NCI-H146 (cell line): ENCODE data around the gene WNT2.

Experiments used
- DNase-seq: peaks from one replicate; lab custom pipeline; 2025; lab: John Stamatoyannopoulos, UW

Gene WNT2

DNA sequence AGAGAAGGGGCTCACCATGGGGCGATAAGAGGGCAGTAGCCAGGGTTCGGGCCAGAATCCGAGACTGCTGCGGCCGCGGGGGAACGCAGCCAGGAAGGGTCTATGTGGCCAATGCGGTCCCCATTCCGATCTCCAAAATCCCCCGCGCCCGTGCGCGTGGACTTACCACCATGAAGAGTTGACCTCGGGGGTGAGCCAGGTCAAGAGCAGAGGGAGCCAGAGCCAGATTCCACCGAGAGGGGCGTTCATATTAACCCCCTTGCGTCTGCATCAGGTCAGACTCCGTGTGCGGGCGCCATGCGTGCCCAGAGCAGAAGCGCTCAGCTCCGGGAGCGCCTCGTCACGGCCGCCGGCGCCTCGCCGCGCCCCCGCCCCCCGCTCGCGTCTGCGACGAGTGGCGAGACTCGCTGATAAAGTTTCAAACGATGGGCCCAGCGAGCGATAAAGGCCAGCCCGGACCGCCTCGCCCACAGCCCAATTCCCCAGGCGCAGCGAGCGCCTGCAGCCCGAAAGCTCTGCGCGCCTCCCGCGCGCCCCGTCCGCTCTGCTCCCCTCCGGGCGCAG is at the start of gene WNT2:
TSS of gene WNT2 (minus strand) at position 318 of the 564 bp plus-strand sequence. CDS start at position 249, 69 bp downstream.
- no peak for DNase-seq

GRCh38 chr7:117372073-117372472 is 49.2 kb upstream of the WNT2 start:
- no peak for DNase-seq

DNA sequence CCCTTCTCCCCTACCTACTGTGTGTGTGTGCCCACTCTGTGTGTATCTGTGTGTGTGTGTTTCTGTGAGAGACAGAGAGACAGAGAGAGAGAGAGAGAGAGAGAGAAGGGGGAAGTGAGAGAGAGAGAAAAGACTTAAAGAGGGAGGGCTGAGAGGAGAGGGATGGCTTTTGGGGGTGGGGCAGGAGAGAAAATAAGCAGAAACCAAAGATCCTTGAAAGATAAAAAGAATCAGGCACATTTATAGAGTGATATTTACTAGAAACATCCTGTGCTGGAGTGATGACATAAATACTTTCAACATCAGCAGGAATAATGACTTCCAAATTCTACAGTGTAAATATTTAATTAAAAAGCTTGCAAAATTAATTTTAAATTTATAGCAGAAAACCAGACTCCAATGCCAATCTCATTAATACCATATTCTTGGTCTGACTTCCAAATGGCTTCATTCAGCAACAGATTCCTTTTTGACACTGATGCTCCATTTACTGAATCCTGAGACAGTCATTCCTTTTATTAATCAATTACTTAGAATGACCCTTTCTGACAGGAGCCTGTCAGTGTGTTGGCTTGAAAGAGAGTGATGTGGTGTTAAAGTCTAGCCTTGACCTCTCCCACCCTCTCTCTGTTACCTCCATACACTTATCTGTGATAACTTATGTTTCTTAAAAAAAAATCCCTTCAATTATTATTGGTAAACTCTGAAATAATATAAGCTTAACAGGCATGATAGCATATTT is 41.7 kb upstream of the WNT2 start:
- no peak for DNase-seq

GRCh38 chr7:117362294-117362888 is 39.5 kb upstream of the WNT2 start:
- no peak for DNase-seq

DNA sequence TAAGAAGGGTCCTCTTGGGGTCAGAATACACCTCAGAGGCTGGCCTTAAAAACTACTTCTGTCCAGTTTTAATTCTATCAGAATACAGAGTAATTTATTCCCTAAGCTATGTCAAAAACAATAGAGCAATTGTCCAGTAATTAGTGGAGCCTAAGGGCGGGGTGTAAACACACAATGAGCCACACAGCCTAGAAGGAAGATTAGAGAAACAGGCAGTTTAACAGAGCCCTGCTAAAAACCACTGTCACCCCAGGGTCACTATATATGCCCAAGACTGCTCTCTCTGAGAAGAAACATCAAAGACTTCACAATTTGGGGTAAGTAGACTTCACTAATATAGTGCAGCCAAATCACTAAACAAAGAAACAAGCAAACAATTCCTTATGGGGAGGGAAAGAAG is 27.2 kb upstream of the WNT2 start:
- DNase-seq = no peak

- no peak for DNase-seq
Measured at GRCh38 chr7:117349570-117349969, 26.7 kb upstream of the WNT2 start.

GRCh38 chr7:117347962-117348672 is 25.3 kb upstream of the WNT2 start:
- no peak for DNase-seq

GRCh38 chr7:117347480-117347879 is 24.6 kb upstream of the WNT2 start:
- no peak for DNase-seq

GRCh38 chr7:117346161-117346560 is 23.3 kb upstream of the WNT2 start:
- DNase-seq = no peak

GRCh38 chr7:117338020-117338419 is 15.2 kb upstream of the WNT2 start:
- DNase-seq = no peak

DNA sequence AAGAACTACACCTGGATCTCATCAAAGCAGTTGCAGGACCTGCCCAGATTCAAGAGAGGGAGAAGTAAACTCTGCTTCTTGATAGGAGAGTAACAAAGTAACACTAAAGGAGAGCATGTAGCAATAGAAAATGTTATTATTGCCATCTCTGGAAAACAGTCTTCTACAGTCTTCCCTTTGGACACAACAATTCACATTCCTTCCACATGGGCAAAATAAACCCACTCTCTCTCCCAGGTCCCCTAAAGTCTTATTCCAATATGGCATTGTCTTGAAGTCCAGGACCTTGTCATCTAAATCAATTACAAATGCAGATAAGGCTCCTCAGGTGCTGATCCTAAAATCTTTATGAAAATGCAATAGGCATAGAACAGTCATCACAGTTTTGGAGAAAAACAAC is 10.3 kb upstream of the WNT2 start:
- no peak for DNase-seq

DNA sequence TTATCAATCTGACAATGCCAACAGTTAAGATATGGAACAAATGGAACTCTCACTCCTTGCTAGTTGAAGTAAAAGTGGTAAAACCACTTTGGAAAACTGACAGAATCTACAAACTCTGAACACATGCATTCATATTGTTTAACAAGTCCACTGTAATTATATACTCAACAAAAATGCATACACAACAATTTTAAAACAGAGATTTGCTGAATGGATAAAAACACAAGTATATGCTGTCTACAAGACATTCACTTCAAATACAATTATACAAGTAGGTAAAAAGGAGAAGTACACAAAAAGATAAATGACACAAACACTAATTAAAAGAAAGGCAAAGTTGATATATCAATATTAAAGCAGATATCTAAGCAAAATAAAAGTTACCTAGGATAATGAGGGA is 9.2 kb upstream of the WNT2 start:
- no peak for DNase-seq

DNA sequence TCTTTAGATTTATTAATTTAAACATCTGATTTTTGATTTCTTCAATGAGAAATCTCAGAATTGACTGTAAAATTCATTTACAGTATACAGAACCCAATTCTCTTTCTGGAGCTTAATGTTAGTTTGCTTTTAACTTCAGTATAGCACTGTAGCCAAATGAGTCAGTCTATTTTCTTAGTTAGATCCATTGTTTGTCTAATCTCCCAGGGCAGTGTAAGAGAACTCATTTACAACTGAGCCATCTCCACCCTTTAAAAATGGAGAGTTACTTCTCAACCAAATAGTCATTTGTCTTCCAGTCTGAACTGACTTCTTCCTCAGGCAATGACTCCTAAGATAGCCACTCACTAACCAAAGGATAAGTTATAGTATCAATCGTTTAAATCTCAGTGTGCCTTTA is 3.0 kb upstream of the WNT2 start:
- DNase-seq = no peak

GRCh38 chr7:117324960-117325359 is 2.1 kb upstream of the WNT2 start:
- no peak for DNase-seq

GRCh38 chr7:117323851-117324711 is 1.2 kb upstream of the WNT2 start:
- peak; percentile 27 for DNase-seq

GRCh38 chr7:117323305-117323850 is 520 bp upstream of the WNT2 start:
- DNase-seq = no peak

- DNase-seq = no peak
Measured at GRCh38 chr7:117320523-117320922, 2.3 kb downstream of the WNT2 start.

DNA sequence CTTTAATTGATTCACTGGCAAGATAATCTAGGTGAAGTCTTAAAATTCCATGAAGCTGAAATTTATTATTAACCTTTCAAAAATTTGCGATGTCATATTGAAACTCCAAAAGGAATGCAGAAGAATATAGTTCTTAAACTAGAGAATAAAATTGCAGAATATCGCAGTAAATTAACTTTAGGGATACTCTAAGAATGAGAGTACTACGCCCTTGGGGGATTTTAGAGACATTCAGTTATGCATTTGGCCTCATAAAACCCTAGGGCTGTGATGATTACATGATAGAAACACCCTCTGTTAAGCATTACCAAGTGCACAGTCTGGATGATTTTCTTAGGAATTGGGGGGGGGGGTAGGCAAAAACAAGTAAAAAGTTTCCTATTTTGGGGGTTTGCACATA is 3.7 kb downstream of the WNT2 start:
- no peak for DNase-seq

- no peak for DNase-seq
Measured at GRCh38 chr7:117313582-117313981, 9.3 kb downstream of the WNT2 start.

DNA sequence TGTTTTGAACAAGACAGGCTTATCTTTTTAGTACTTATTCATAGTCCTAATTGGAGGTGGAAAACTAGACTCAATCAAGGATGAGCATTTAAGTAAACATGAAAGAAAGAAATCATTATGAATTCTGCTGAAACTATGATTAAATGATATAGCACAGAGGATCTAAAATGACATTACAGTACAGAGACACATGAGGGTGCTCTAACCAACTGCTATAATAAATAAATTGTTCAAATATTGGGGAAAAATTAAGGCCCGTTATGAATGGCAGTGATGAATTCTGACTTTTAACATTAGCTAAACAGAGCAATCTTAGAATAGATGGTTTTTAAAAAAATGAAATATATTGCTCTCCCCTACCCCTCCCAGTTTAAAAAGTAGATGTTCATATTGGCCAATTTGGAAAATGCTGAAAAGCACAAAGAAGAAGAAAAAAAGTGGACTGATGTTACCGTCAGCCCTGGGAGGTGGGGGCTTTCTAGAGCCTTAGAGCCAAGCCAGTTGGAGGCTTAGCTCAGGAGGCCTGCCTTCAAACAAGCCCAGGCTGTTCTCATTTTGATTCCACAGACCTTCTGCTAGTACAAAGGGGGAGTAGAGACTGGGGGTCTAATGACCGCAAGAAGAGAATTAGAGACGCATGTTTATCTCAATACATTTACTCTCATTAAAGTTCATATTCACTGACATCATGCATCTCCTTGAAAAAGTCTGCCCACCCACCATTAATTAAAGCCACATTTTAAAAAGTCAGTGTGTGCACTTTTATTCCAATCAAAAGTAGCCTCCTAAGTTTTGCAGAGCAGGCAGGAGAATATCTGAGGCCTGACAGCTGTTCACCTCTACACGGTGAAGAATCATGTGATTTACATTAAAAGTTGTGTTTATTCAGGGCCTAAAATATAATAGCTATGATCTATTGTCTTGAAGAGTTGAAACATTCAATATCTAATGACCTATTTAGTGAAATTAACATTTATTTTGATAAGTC is 10.0 kb downstream of the WNT2 start:
- DNase-seq = no peak
